Measurements from ENCODE around the gene QKI.

QKI gene

GRCh38 chr6:163501439-163501838, 86.9 kb downstream of the QKI start:
- in situ Hi-C loops (cut with HindIII; ENCODE audit: low sequenced_read_pairs): no loop called here
- TF ChIP-seq CTCF (IDR thresholded peaks at IDR 0.05; ENCODE audit: low read depth, low read length, missing control alignments): no peak
- no peak for DNase-seq (ENCODE audit: low read depth)
- H3K4me3 ChIP-seq (ENCODE audit: low read depth, low read length): no peak overlapping the region

- DNase-seq (ENCODE audit: low read depth): no peak
- TF ChIP-seq CTCF (IDR thresholded peaks at IDR 0.05; ENCODE audit: low read depth, low read length, missing control alignments): no peak
- in situ Hi-C loops (cut with HindIII; ENCODE audit: low sequenced_read_pairs): no loop called here
- no peak overlapping the region for H3K4me3 ChIP-seq (ENCODE audit: low read depth, low read length)
Observed at GRCh38 chr6:163504984-163505640, 90.6 kb downstream of the QKI start.

GRCh38 chr6:163507965-163508364, 93.4 kb downstream of the QKI start:
- TF ChIP-seq CTCF (IDR thresholded peaks at IDR 0.05; ENCODE audit: low read depth, low read length, missing control alignments): no peak
- no peak overlapping the region for H3K4me3 ChIP-seq (ENCODE audit: low read depth, low read length)
- in situ Hi-C loops (cut with HindIII; ENCODE audit: low sequenced_read_pairs): no loop called here
- DNase-seq (ENCODE audit: low read depth): no peak

- no peak for DNase-seq (ENCODE audit: low read depth)
- no peak for TF ChIP-seq CTCF (IDR thresholded peaks at IDR 0.05; ENCODE audit: low read depth, low read length, missing control alignments)
- H3K4me3 ChIP-seq (ENCODE audit: low read depth, low read length): no peak overlapping the region
- in situ Hi-C loops (cut with HindIII; ENCODE audit: low sequenced_read_pairs): no loop called here
Observed at GRCh38 chr6:163513003-163513402, 98.5 kb downstream of the QKI start.

GRCh38 chr6:163513570-163514166, 99.2 kb downstream of the QKI start:
- in situ Hi-C loops (cut with HindIII; ENCODE audit: low sequenced_read_pairs): no loop called here

GRCh38 chr6:163516908-163517307, 102.4 kb downstream of the QKI start:
- in situ Hi-C loops (cut with HindIII; ENCODE audit: low sequenced_read_pairs): no loop called here
- no peak for TF ChIP-seq CTCF (IDR thresholded peaks at IDR 0.05; ENCODE audit: low read depth, low read length, missing control alignments)
- no peak overlapping the region for H3K4me3 ChIP-seq (ENCODE audit: low read depth, low read length)
- DNase-seq (ENCODE audit: low read depth): no peak

More at GRCh38 chr6:163513570-163514166, 99.2 kb downstream of the QKI start:
- TF ChIP-seq CTCF (IDR thresholded peaks at IDR 0.05; ENCODE audit: low read depth, low read length, missing control alignments): no peak
- no peak for DNase-seq (ENCODE audit: low read depth)
- H3K4me3 ChIP-seq (ENCODE audit: low read depth, low read length): no peak overlapping the region

Data from astrocyte of the cerebellum (primary cell).